Transverse colon (tissue), 4 donors: ENCODE data around the gene METAP1.

Experiments used
- EP300 ChIP-seq: sonication (generic); formaldehyde crosslinking; IDR thresholded peaks from one replicate; pipeline ENCODE4 v1.6.1; 2017; ENCODE audit warnings: antibody characterized with exemption, low read depth
- POLR2A ChIP-seq: fragments of 450-650 bp; IDR thresholded peaks from one replicate; pipeline ENCODE4 v1.6.1; 2016; ENCODE audit warnings: antibody characterized with exemption, mild to moderate bottlenecking, moderate library complexity
- POLR2AphosphoS5 ChIP-seq, 3 donors: sonication (generic); formaldehyde crosslinking; IDR thresholded peaks; one replicate each; pipeline ENCODE4 v1.6.1; 2016; ENCODE audit warnings: antibody characterized with exemption in 3 of 3
- TF ChIP-seq, protein P1 (sequence below), 5 experiments: fragments of 200-600 bp in 3 of 5; fragments of 450-650 bp in 2 of 5; sonication (generic) in 3 of 5; IDR thresholded peaks; 1 replicate in 2 of 5; 2 replicates in 3 of 5; pipeline ENCODE4 v1.5.1; 2016 to 2017; ENCODE audit warnings: antibody characterized with exemption in 5 of 5, inconsistent platforms in 3 of 5, mild to moderate bottlenecking in 2 of 5, moderate library complexity in 1 of 5

DNA sequence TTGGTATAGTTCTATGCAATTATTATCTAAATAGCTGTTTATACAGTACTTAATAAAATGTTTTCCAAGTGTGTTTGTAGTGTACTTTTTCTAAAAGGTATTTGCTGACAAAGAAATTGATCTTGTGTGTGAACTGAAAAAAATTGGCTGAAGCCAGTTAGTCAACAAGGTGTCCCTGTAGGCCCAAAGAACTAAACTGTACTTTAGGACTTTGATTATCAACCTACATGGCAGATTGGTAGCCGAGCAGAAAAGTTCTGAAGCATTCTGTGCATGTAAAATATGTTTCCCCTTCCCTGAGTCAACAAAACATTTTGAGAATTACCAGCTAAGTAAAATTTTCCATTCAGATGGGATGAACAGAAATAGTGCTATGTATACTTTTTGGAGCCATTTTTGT lies 72.1 kb downstream of the METAP1 start:
- TF ChIP-seq, protein P1, sequence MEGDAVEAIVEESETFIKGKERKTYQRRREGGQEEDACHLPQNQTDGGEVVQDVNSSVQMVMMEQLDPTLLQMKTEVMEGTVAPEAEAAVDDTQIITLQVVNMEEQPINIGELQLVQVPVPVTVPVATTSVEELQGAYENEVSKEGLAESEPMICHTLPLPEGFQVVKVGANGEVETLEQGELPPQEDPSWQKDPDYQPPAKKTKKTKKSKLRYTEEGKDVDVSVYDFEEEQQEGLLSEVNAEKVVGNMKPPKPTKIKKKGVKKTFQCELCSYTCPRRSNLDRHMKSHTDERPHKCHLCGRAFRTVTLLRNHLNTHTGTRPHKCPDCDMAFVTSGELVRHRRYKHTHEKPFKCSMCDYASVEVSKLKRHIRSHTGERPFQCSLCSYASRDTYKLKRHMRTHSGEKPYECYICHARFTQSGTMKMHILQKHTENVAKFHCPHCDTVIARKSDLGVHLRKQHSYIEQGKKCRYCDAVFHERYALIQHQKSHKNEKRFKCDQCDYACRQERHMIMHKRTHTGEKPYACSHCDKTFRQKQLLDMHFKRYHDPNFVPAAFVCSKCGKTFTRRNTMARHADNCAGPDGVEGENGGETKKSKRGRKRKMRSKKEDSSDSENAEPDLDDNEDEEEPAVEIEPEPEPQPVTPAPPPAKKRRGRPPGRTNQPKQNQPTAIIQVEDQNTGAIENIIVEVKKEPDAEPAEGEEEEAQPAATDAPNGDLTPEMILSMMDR (IDR thresholded peaks at IDR 0.05) = no peak
- TF ChIP-seq POLR2AphosphoS5 (IDR thresholded peaks at IDR 0.05) (no peak), POLR2A (no peak), EP300 (no peak)
